Central memory CD4-positive, alpha-beta T cell (primary cell): ENCODE measurements around the gene SDCCAG8.

Experiments
- DNase-seq: peaks from one replicate; pipeline ENCODE4 v3.0.0; 2022

Gene SDCCAG8

GRCh38 chr1:243489681-243490546 lies 234.1 kb downstream of the SDCCAG8 start:
- no peak for DNase-seq

GRCh38 chr1:243490748-243491686 lies 235.2 kb downstream of the SDCCAG8 start:
- DNase-seq, result no peak

- no peak for DNase-seq
These were observed 237.6 kb downstream of the SDCCAG8 start for GRCh38 chr1:243493156-243494129.

GRCh38 chr1:243494741-243495431 lies 239.0 kb downstream of the SDCCAG8 start:
- DNase-seq, result no peak

GRCh38 chr1:243495442-243496186 lies 239.8 kb downstream of the SDCCAG8 start:
- no peak for DNase-seq

GRCh38 chr1:243496187-243496646 lies 240.4 kb downstream of the SDCCAG8 start:
- no peak for DNase-seq

- no peak for DNase-seq
These were observed 241.0 kb downstream of the SDCCAG8 start for GRCh38 chr1:243496806-243497205.

- DNase-seq, result no peak
These were observed 242.3 kb downstream of the SDCCAG8 start for GRCh38 chr1:243497939-243498681.

- DNase-seq, result no peak
These were observed 243.4 kb downstream of the SDCCAG8 start for GRCh38 chr1:243499248-243499647.

GRCh38 chr1:243499711-243500110 lies 243.9 kb downstream of the SDCCAG8 start:
- no peak for DNase-seq

- no peak for DNase-seq
These were observed 244.7 kb downstream of the SDCCAG8 start for GRCh38 chr1:243500512-243500911.

- no peak for DNase-seq
These were observed 245.2 kb downstream of the SDCCAG8 start for GRCh38 chr1:243501002-243501401.

- no peak for DNase-seq
These were observed 247.3 kb downstream of the SDCCAG8 start for GRCh38 chr1:243503155-243503554.

GRCh38 chr1:243505986-243506689 lies 250.3 kb downstream of the SDCCAG8 start:
- no peak for DNase-seq

- DNase-seq, result no peak
These were observed 251.3 kb downstream of the SDCCAG8 start for GRCh38 chr1:243507001-243507671.

- DNase-seq, result no peak
These were observed 251.9 kb downstream of the SDCCAG8 start for GRCh38 chr1:243507672-243508302.

- DNase-seq, result no peak
These were observed 252.5 kb downstream of the SDCCAG8 start for GRCh38 chr1:243508303-243508713.

GRCh38 chr1:243508943-243509342 lies 253.1 kb downstream of the SDCCAG8 start:
- DNase-seq, result no peak
